Measurements from ENCODE around the gene WDR64.
A peak's percentile ranks its signal among the peaks of the same experiment; 100 is the strongest.

WDR64 gene

DNA sequence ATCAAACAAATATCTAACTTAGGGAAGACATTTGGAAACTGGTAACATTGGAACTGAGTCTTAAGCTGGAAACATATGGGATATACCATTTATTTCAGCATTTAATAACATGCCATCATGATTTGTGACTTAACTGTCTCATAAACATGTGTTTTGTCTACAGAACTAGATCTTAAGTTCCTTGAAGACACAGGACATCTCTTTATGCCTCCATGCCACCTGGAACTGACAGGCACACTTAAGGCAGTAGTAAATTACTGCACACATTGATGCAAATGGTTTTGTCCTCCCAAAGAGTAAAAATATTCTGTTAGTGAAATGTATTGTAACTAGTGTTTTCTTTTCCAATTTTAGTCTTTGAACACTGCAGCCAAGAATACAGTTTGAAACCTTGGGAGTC lies 194.3 kb downstream of the WDR64 start:
- DNase-seq = no peak

DNA sequence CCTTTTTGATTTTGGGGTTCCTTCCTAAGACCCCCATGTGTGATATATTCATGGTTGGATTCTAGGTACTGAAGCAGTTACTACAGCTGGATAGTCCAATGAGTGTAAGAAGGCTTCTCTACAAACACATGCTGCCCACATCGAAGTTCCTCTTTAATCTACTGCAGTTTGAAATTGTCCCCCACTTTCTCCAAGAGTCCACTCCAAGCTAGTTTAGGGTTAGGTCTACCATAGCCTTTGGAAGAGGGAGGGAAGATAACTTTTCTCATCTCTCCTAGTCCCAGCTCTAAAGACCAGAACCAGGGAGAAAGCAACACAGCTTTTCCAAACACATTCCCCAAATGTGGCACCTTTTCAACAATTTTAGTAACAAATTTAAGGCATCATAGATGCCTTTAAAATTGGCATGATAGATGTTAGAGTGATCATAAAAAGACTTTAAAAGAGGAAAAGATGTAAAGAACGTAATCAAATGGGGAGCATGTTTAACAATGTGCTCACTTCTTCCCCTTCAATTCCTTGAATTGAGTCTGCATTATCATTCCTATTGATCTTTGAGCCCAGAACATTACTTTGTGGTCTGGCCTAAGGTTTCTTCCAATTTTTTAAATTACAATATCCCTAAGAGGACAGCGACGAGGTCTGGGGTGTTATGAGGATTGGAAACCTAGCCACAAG lies 194.9 kb downstream of the WDR64 start:
- no peak for DNase-seq

DNA sequence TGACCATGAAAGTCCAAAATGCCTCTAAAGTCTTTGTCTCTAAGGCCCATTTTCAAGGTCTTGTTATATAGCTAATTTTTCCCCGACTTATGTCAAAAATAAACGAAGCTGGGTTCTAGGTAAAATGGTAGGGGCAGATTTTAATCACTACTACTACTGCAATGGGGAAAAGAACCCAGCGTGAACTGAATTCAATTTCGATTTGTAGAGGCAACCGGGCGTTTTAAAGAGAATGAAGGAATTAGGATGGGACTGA lies 195.4 kb downstream of the WDR64 start:
- DNase-seq = no peak

DNA sequence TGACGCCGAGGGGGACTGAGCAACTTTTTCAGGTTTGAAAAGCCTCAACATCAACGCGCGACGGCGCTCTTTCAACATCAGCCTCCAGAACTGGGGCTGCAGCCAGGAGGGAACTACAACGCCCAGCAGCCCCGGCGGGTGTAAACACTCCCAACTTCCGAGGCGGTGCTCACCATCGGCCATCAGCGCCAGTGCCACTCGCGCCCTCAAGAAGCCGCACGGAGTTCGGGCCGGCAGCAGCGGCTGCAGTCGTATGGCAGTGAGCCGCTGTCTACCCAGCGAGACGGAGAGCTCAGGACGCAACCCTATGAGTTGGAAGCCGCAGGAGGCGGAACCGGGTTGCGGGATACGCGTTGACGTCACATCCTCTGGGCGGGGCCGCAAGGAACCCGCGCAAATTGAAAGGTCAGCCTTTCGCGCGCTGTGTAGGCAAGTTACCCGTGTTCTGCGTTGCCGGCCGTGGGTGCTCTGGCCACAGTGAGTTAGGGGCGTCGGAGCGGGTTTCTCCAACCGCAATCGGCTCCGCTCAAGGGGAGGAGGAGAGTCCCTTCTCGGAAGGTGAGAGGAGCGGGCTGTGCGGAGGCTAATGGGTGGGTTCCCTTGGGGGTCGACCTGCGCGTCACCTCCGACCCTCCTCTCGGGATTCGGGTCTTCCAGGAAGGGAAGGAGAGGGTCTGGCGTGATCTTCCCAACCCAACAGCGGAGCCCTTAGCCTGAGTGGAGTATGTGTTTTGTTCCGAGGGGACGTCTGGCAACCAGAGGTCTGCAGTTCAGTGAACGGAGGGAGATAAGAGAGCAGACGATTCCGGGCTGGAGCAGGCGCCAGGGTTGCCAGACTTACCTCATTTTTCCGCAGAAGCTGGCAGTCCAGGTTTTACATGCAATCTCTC lies 196.0 kb downstream of the WDR64 start, which contains the start of gene EXO1:
TSS of gene EXO1 (plus strand) at position 409 of the 890 bp plus-strand sequence. CDS start 2,222 bp downstream, outside the sequence.
- peak; percentile 89 to 90 for DNase-seq

DNA sequence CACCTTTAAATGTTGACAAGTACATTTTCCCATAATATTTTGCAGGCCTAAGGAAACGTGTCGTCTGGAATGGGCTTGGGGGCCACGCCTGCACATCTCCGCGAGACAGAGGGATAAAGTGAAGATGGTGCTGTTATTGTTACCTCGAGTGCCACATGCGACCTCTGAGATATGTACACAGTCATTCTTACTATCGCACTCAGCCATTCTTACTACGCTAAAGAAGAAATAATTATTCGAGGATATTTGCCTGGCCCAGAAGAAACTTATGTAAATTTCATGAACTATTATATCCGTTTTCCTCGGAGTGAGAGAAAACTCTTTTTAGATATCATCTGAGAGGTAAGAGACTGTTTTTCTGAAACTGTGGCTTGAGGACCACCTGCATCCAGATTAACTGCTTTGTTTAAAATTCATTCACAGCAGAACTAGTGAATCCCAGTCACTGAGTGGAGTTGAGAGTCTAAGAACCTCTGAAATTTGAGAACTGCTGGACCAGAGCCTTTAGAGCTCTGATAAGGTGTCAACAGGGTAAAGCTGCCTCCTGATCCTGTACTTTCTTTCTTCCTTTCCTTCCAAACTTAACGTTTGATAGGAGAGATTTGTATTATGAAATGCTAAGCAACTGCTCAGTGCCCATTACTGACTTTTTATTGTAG lies 196.7 kb downstream of the WDR64 start:
- no peak for DNase-seq

DNA sequence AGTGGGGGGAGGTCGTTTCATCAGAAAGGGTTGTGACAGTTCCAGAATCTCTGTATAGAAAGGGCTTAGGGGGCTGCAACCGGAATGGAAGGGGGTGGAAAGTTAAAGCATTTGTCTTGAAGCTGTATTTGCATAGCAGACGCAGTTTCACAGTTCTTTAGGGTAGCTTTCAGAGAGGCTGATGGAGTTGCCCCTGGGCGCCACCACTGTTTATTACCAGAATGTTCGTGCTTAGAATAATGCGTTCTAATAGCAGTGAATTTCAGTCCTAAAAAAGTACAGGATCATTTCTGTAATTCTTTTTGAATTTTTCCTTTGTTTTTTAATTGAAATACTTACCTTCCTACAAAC lies 197.2 kb downstream of the WDR64 start:
- DNase-seq = no peak
